ENCODE data around the gene PDZD2.
"Not testable (repeated sequence)": the region's sequence is repeated elsewhere in the genome, so short reads cannot be mapped to it uniquely, and the experiment has no call there.

DNA sequence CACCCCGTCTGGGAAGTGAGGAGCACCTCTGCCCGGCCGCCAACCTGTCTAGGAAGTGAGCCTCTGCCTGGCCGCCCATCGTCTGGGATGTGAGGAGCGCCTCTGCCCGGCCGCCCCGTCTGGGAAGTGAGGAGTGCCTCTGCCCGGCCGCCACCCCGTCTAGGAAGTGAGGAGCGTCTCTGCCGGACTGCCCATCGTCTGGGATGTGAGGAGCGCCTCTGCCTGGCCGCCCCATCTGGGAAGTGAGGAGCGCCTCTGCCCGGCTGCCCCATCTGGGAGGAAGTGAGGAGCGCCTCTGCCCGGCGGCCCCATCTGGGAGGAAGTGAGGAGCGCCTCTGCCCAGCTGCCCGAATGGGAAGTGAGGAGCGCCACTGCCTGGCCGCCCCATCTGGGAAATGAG is 400.7 kb downstream of the PDZD2 start:
- TF ChIP-seq, protein P1, sequence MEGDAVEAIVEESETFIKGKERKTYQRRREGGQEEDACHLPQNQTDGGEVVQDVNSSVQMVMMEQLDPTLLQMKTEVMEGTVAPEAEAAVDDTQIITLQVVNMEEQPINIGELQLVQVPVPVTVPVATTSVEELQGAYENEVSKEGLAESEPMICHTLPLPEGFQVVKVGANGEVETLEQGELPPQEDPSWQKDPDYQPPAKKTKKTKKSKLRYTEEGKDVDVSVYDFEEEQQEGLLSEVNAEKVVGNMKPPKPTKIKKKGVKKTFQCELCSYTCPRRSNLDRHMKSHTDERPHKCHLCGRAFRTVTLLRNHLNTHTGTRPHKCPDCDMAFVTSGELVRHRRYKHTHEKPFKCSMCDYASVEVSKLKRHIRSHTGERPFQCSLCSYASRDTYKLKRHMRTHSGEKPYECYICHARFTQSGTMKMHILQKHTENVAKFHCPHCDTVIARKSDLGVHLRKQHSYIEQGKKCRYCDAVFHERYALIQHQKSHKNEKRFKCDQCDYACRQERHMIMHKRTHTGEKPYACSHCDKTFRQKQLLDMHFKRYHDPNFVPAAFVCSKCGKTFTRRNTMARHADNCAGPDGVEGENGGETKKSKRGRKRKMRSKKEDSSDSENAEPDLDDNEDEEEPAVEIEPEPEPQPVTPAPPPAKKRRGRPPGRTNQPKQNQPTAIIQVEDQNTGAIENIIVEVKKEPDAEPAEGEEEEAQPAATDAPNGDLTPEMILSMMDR (IDR thresholded peaks at IDR 0.05): not testable (repeated sequence)
- not testable (repeated sequence) for TF ChIP-seq ZFX (IDR thresholded peaks at IDR 0.05; ENCODE audit: borderline replicate concordance)

Data from 22Rv1 (cell line).